GM23338 (cell line): ENCODE measurements around the gene CRABP1.

Source experiments
- CTCF ChIP-seq, 2 experiments: fragments of 200-600 bp in 1 of 2; sonication (generic) in 1 of 2; conservative IDR thresholded peaks; 2 replicates each; pipeline versions ENCODE4 v1.5.1 to v1.6.1; 2016 to 2017; ENCODE audit warnings: antibody characterized with exemption in 2 of 2, low read depth in 2 of 2, mild to moderate bottlenecking in 2 of 2, moderate library complexity in 1 of 2
- EZH2 ChIP-seq: fragments of 200-600 bp; sonication (generic); IDR thresholded peaks from one replicate; pipeline ENCODE4 v1.8.0; 2017; ENCODE audit warnings: antibody characterized with exemption, mild to moderate bottlenecking, low read depth; ENCODE audit not compliant: unreplicated experiment
- EZH2phosphoT487 ChIP-seq: fragments of 200-600 bp; sonication (generic); IDR thresholded peaks from one replicate; pipeline ENCODE4 v1.8.1; 2018; ENCODE audit warnings: antibody characterized with exemption; ENCODE audit not compliant: unreplicated experiment
- POLR2AphosphoS5 ChIP-seq: IDR thresholded peaks from 2 replicates; pipeline ENCODE4 v1.6.1; 2016; ENCODE audit warnings: antibody characterized with exemption, low read depth
- ZNF331 ChIP-seq: fragments of 250-450 bp; sonication (Bioruptor Pico); IDR thresholded peaks from 2 replicates; pipeline ENCODE4 v1.5.0; 2020; ENCODE audit warnings: low read depth, mild to moderate bottlenecking, moderate library complexity
- TF ChIP-seq, protein P1 (sequence below): IDR thresholded peaks from one replicate; pipeline ENCODE4 v1.6.1; 2018; ENCODE audit warnings: antibody characterized with exemption; ENCODE audit not compliant: unreplicated experiment

DNA sequence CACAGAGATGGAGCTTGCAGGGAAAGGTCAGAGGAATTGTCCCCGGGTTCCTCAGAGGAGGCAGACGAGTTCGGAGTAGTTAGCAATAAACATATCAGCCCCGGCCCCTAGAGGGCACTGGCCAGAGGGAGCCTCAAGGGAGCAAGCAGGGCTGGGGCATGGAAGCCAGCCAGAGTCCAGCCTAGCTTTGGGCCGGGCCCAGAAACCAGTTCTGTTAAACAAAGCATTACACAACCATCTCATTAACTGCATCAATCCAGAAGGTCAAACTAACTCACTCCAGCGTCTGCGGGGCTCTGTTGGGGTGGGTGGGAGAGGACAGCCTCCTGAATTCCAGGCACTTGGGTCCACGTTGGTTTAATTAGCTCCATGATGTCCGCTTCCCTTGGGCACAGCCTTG is 56.8 kb downstream of the CRABP1 start:
- TF ChIP-seq EZH2 (no peak), EZH2phosphoT487 (no peak), ZNF331 (CRISPR knock-in tag) (no peak), CTCF (conservative IDR thresholded peaks at IDR 0.05; ENCODE audit: low read depth in 2 of 2) (peak; percentile 60 to 72), POLR2AphosphoS5 (no peak)
- TF ChIP-seq, protein P1, sequence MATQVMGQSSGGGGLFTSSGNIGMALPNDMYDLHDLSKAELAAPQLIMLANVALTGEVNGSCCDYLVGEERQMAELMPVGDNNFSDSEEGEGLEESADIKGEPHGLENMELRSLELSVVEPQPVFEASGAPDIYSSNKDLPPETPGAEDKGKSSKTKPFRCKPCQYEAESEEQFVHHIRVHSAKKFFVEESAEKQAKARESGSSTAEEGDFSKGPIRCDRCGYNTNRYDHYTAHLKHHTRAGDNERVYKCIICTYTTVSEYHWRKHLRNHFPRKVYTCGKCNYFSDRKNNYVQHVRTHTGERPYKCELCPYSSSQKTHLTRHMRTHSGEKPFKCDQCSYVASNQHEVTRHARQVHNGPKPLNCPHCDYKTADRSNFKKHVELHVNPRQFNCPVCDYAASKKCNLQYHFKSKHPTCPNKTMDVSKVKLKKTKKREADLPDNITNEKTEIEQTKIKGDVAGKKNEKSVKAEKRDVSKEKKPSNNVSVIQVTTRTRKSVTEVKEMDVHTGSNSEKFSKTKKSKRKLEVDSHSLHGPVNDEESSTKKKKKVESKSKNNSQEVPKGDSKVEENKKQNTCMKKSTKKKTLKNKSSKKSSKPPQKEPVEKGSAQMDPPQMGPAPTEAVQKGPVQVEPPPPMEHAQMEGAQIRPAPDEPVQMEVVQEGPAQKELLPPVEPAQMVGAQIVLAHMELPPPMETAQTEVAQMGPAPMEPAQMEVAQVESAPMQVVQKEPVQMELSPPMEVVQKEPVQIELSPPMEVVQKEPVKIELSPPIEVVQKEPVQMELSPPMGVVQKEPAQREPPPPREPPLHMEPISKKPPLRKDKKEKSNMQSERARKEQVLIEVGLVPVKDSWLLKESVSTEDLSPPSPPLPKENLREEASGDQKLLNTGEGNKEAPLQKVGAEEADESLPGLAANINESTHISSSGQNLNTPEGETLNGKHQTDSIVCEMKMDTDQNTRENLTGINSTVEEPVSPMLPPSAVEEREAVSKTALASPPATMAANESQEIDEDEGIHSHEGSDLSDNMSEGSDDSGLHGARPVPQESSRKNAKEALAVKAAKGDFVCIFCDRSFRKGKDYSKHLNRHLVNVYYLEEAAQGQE = no peak
